ENCODE measurements around the gene CTPS2. TPM values are rescaled to one million over a fixed set of nuclear protein-coding genes. Genes with fewer than 3 reads are reported as not detected.

The CTPS2 gene
- total RNA-seq, 1 donor from 2014 or later: 11.4 TPM

DNA sequence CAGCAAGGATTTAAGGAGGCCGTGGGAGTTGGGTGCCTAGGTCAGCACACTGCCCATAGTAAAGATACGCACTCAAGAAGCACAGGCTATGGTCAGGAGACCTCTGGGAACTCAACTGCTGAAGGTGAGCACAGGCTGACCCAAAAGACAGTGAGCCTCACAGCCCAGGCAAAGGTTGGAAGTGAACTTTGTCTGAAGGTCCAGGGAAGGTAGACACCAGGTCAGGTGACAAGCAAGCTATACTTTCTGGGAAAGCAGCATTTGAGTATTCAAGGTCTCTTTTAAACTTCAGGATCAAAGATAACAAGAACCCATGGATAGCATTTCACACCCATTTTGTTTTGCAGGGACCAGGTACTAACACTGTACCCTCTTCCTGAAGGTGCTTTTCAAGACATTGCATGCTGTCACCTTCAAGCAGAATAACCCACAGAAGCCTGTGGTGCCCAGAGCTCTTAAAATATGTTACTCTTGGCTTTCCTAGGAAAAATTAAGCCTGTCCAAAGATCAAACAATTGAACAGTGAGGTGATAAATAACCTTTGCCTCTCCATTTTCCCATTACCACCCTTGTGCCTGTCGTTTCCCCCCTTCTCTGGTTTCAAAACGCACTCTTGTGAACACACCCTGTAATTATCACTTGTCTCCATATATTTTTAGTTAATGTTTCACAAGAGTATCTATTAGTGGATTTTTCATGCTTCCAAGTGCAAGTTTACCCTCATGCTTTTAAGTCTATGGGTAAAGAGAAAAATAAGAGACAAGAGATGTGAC lies 65.9 kb downstream of the CTPS2 start:
- peaks cover 13% of the 10 kb centered on the region for H3K4me1 Mint-ChIP-seq (ENCODE audit: low read depth, unreplicated experiment)
- no peaks in the 10 kb centered on the region for H3K36me3 ChIP-seq (ENCODE audit: insufficient read depth, low read length)
- H3K9me3 ChIP-seq (ENCODE audit: insufficient read depth, low read depth, low read length): no peaks in the 10 kb centered on the region
- H3K4me2 ChIP-seq (ENCODE audit: low read length): no peak overlapping the region
- no peak overlapping the region for H2AFZ ChIP-seq (ENCODE audit: low read depth, low read length)
- no peak for TF ChIP-seq EZH2 (IDR thresholded peaks at IDR 0.05; ENCODE audit: insufficient read depth, low read length)
- TF ChIP-seq, protein P1, sequence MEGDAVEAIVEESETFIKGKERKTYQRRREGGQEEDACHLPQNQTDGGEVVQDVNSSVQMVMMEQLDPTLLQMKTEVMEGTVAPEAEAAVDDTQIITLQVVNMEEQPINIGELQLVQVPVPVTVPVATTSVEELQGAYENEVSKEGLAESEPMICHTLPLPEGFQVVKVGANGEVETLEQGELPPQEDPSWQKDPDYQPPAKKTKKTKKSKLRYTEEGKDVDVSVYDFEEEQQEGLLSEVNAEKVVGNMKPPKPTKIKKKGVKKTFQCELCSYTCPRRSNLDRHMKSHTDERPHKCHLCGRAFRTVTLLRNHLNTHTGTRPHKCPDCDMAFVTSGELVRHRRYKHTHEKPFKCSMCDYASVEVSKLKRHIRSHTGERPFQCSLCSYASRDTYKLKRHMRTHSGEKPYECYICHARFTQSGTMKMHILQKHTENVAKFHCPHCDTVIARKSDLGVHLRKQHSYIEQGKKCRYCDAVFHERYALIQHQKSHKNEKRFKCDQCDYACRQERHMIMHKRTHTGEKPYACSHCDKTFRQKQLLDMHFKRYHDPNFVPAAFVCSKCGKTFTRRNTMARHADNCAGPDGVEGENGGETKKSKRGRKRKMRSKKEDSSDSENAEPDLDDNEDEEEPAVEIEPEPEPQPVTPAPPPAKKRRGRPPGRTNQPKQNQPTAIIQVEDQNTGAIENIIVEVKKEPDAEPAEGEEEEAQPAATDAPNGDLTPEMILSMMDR (IDR thresholded peaks at IDR 0.05; ENCODE audit: insufficient read depth, low read depth, low read length): no peak
- H3K4me3 ChIP-seq (ENCODE audit: insufficient read depth, low read depth, low read length): no peak overlapping the region
- no peak overlapping the region for H3K4me3 Mint-ChIP-seq (ENCODE audit: unreplicated experiment)
- no peaks in the 10 kb centered on the region for H4K20me1 ChIP-seq (ENCODE audit: insufficient read depth, low read length)
- H3K27me3 ChIP-seq (ENCODE audit: insufficient read depth, low read length): no peaks in the 10 kb centered on the region
- no peak for DNase-seq (ENCODE audit: low read depth)
- H3K27ac ChIP-seq (ENCODE audit: low read depth, low read length): no peak overlapping the region
- H3K27ac Mint-ChIP-seq (ENCODE audit: unreplicated experiment): no peak overlapping the region
- no peaks in the 10 kb centered on the region for H3K27me3 Mint-ChIP-seq (ENCODE audit: low read depth, unreplicated experiment)
- no peak overlapping the region for H3K9ac ChIP-seq (ENCODE audit: low read length)
- no peaks in the 10 kb centered on the region for H3K79me2 ChIP-seq (ENCODE audit: insufficient read depth, low read length)
- peaks cover 2% of the 10 kb centered on the region for H3K36me3 Mint-ChIP-seq (ENCODE audit: low read depth, unreplicated experiment)
- H3K4me1 ChIP-seq (ENCODE audit: insufficient read depth, low read length): peaks cover 4% of the 10 kb centered on the region
- no peak for FAIRE-seq
- no peaks in the 10 kb centered on the region for H3K9me3 Mint-ChIP-seq (ENCODE audit: unreplicated experiment)

GRCh38 chrX:16643176-16643575 lies 69.3 kb downstream of the CTPS2 start:
- Histone ChIP-seq H3K9ac (ENCODE audit: low read length) (no peak overlapping the region), H3K36me3 (ENCODE audit: insufficient read depth, low read length) (no peaks in the 10 kb centered on the region), H3K4me2 (ENCODE audit: low read length) (no peak overlapping the region), H3K27me3 (ENCODE audit: insufficient read depth, low read length) (no peaks in the 10 kb centered on the region), H3K9me3 (ENCODE audit: insufficient read depth, low read depth, low read length) (no peaks in the 10 kb centered on the region), H3K79me2 (ENCODE audit: insufficient read depth, low read length) (no peaks in the 10 kb centered on the region), H2AFZ (ENCODE audit: low read depth, low read length) (no peak overlapping the region), H3K27ac (ENCODE audit: low read depth, low read length) (no peak overlapping the region), H3K4me3 (ENCODE audit: insufficient read depth, low read depth, low read length) (no peak overlapping the region), H3K4me1 (ENCODE audit: insufficient read depth, low read length) (peaks cover 7% of the 10 kb centered on the region), H4K20me1 (ENCODE audit: insufficient read depth, low read length) (no peaks in the 10 kb centered on the region)
- Mint-ChIP-seq H3K9me3 (ENCODE audit: unreplicated experiment) (no peaks in the 10 kb centered on the region), H3K36me3 (ENCODE audit: low read depth, unreplicated experiment) (peaks cover 2% of the 10 kb centered on the region), H3K27me3 (ENCODE audit: low read depth, unreplicated experiment) (no peaks in the 10 kb centered on the region), H3K4me3 (ENCODE audit: unreplicated experiment) (no peak overlapping the region), H3K27ac (ENCODE audit: unreplicated experiment) (peak overlapping the region; percentile 87), H3K4me1 (ENCODE audit: low read depth, unreplicated experiment) (peaks cover 12% of the 10 kb centered on the region)
- FAIRE-seq: peak; percentile 88
- peak; percentile 49 for DNase-seq (ENCODE audit: low read depth)
- no peak for TF ChIP-seq EZH2 (IDR thresholded peaks at IDR 0.05; ENCODE audit: insufficient read depth, low read length)
- TF ChIP-seq, protein P1 (IDR thresholded peaks at IDR 0.05; ENCODE audit: insufficient read depth, low read depth, low read length): no peak

DNA sequence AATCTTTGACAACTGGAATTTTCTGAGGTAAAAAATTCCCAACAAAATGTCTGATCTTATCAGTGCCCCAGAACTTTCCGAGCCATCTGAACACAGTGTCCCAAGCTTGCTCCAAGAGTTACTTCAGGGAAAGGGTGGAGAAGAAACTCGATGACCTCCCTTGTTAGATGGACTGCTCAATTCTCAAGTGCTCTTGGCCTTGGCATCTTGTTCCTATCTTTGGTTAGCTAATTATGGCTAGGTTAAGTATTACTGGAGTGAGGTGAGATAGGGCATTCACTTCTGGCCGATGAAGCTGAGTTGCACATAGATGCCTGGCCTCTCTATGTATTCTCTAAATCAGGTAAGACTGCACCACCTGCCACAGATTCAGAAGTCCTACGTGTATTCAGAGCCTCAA lies 71.6 kb downstream of the CTPS2 start:
- Mint-ChIP-seq H3K9me3 (ENCODE audit: unreplicated experiment) (no peaks in the 10 kb centered on the region), H3K4me3 (ENCODE audit: unreplicated experiment) (no peak overlapping the region), H3K36me3 (ENCODE audit: low read depth, unreplicated experiment) (no peaks in the 10 kb centered on the region), H3K4me1 (ENCODE audit: low read depth, unreplicated experiment) (peaks cover 10% of the 10 kb centered on the region), H3K27me3 (ENCODE audit: low read depth, unreplicated experiment) (no peaks in the 10 kb centered on the region), H3K27ac (ENCODE audit: unreplicated experiment) (no peak overlapping the region)
- Histone ChIP-seq H2AFZ (ENCODE audit: low read depth, low read length) (no peak overlapping the region), H3K27ac (ENCODE audit: low read depth, low read length) (no peak overlapping the region), H3K79me2 (ENCODE audit: insufficient read depth, low read length) (no peaks in the 10 kb centered on the region), H3K27me3 (ENCODE audit: insufficient read depth, low read length) (no peaks in the 10 kb centered on the region), H3K9ac (ENCODE audit: low read length) (no peak overlapping the region), H3K4me2 (ENCODE audit: low read length) (no peak overlapping the region), H3K4me3 (ENCODE audit: insufficient read depth, low read depth, low read length) (no peak overlapping the region), H3K9me3 (ENCODE audit: insufficient read depth, low read depth, low read length) (no peaks in the 10 kb centered on the region), H3K36me3 (ENCODE audit: insufficient read depth, low read length) (no peaks in the 10 kb centered on the region), H3K4me1 (ENCODE audit: insufficient read depth, low read length) (peaks cover 7% of the 10 kb centered on the region), H4K20me1 (ENCODE audit: insufficient read depth, low read length) (no peaks in the 10 kb centered on the region)
- FAIRE-seq: peak; percentile 99
- DNase-seq (ENCODE audit: low read depth): no peak
- TF ChIP-seq, protein P1 (IDR thresholded peaks at IDR 0.05; ENCODE audit: insufficient read depth, low read depth, low read length): no peak
- no peak for TF ChIP-seq EZH2 (IDR thresholded peaks at IDR 0.05; ENCODE audit: insufficient read depth, low read length)
